Anterior cingulate cortex (tissue), 58 donors: ENCODE measurements around the gene TMEM117.

ENCODE experiments used
- DNase-seq, 58 donors: peaks; one replicate each; lab custom pipeline; 2025; lab: John Stamatoyannopoulos, UW

The TMEM117 gene

GRCh38 chr12:43882578-43883178, 46.8 kb downstream of the TMEM117 start:
- DNase-seq, result peak in 10 of 58 donors; percentile 1 to 39 (median 12)

- no peak for DNase-seq
Observed at GRCh38 chr12:43883311-43883710, 47.4 kb downstream of the TMEM117 start.

GRCh38 chr12:43883748-43884147, 47.9 kb downstream of the TMEM117 start:
- no peak for DNase-seq

- DNase-seq, result peak in 15 of 58 donors; percentile 2 to 80 (median 13)
Observed at GRCh38 chr12:43884683-43885410, 49.0 kb downstream of the TMEM117 start.

GRCh38 chr12:43887397-43887796, 51.5 kb downstream of the TMEM117 start:
- DNase-seq, result no peak

- no peak for DNase-seq
Observed at GRCh38 chr12:43891856-43892574, 56.1 kb downstream of the TMEM117 start.

- no peak for DNase-seq
Observed at GRCh38 chr12:43893670-43894069, 57.8 kb downstream of the TMEM117 start.

- no peak for DNase-seq
Observed at GRCh38 chr12:43895580-43896206, 59.8 kb downstream of the TMEM117 start.

- no peak for DNase-seq
Observed at GRCh38 chr12:43896496-43896895, 60.6 kb downstream of the TMEM117 start.

GRCh38 chr12:43898474-43898873, 62.6 kb downstream of the TMEM117 start:
- DNase-seq, result no peak

- DNase-seq, result no peak
Observed at GRCh38 chr12:43899574-43899973, 63.7 kb downstream of the TMEM117 start.

GRCh38 chr12:43903686-43904085, 67.8 kb downstream of the TMEM117 start:
- DNase-seq, result no peak

GRCh38 chr12:43912859-43913258, 77.0 kb downstream of the TMEM117 start:
- no peak for DNase-seq

- DNase-seq, result no peak
Observed at GRCh38 chr12:43914391-43914790, 78.5 kb downstream of the TMEM117 start.

- DNase-seq, result no peak
Observed at GRCh38 chr12:43914923-43915468, 79.1 kb downstream of the TMEM117 start.

GRCh38 chr12:43917896-43918295, 82.0 kb downstream of the TMEM117 start:
- DNase-seq, result no peak

- DNase-seq, result no peak
Observed at GRCh38 chr12:43921666-43922337, 85.9 kb downstream of the TMEM117 start.

GRCh38 chr12:43930032-43930431, 94.2 kb downstream of the TMEM117 start:
- DNase-seq, result no peak

- no peak for DNase-seq
Observed at GRCh38 chr12:43931187-43931586, 95.3 kb downstream of the TMEM117 start.

GRCh38 chr12:43935581-43935980, 99.7 kb downstream of the TMEM117 start:
- DNase-seq, result no peak
